ENCODE results near the gene ZNF536.

DNA sequence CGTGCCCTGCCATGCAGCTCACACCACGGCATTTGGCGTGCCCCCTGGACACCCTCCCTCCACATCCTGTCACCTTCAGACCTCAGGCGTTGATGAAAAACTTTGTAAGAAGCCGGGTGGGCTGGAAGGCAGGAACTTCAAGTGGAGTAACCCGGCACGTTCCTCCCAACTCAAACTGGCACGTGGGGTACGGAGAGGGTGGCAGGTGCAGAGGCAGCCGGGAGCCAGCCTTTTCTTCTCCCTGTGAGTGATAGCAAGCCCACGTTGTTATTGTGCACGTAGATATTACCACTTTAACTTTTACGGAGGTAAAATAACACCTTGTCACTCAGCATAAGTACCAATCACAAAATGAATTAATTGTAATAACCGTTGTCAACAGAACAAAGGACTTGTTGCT is 198.0 kb downstream of the ZNF536 start:
- TF ChIP-seq, protein P1, sequence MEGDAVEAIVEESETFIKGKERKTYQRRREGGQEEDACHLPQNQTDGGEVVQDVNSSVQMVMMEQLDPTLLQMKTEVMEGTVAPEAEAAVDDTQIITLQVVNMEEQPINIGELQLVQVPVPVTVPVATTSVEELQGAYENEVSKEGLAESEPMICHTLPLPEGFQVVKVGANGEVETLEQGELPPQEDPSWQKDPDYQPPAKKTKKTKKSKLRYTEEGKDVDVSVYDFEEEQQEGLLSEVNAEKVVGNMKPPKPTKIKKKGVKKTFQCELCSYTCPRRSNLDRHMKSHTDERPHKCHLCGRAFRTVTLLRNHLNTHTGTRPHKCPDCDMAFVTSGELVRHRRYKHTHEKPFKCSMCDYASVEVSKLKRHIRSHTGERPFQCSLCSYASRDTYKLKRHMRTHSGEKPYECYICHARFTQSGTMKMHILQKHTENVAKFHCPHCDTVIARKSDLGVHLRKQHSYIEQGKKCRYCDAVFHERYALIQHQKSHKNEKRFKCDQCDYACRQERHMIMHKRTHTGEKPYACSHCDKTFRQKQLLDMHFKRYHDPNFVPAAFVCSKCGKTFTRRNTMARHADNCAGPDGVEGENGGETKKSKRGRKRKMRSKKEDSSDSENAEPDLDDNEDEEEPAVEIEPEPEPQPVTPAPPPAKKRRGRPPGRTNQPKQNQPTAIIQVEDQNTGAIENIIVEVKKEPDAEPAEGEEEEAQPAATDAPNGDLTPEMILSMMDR (IDR thresholded peaks at IDR 0.05; ENCODE audit: low read length), result no peak
- TF ChIP-seq EZH2 (optimal IDR thresholded peaks at IDR 0.05; ENCODE audit: low read depth, low read length), result no peak
